HL-60/S4 (cell line): ENCODE data around the gene CD70.
"Not testable (repeated sequence)": the region's sequence is repeated elsewhere in the genome, so short reads cannot be mapped to it uniquely, and the experiment has no call there.

ENCODE experiments used
- in situ Hi-C: fragments of 300-500 bp; cut with MboI; formaldehyde crosslinking; loops from 2 replicates; pipeline ENCODE4 v1.14.3; 2022; ENCODE audit warnings: low sequenced_read_pairs

Gene CD70

DNA sequence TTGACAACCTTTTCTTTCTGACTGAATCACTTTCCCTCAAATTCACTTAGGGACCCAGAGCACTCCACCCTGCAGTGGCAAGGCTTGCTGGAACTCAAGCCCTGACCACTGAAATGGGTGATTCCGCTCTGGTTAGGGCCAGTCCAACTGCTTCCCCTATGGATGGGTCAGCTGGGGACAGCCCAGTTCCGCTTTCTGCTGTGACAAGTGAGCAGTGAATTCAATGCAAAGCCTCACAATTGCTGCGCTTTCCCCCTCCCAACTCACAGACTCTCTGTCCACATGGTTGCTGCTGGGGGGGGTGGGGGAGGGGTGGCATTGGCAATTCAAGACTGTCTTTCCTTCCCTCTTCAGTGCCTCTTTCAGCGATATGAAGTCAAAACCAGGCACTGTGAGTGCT is 18.7 kb downstream of the CD70 start:
- in situ Hi-C loops = no loop called here

DNA sequence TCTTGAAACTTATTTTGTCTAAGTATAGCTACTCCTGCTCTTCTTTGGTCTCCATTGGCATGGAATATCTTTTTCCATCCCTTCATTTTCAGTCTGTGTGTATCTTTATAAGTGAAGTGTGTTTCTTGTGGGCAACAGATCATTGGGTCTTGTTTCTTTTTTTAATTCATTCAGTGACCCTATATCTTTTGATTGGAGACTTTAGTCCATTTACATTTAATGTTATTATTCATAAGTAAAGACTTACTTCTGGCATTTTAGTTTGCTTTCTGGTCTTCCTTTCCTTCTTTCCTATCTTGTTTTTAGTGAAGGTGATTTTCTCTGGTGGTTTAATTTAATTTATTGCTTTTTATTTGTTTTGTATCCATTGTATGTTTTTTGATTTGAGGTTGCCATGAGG is 19.8 kb downstream of the CD70 start:
- in situ Hi-C loops = no loop called here

DNA sequence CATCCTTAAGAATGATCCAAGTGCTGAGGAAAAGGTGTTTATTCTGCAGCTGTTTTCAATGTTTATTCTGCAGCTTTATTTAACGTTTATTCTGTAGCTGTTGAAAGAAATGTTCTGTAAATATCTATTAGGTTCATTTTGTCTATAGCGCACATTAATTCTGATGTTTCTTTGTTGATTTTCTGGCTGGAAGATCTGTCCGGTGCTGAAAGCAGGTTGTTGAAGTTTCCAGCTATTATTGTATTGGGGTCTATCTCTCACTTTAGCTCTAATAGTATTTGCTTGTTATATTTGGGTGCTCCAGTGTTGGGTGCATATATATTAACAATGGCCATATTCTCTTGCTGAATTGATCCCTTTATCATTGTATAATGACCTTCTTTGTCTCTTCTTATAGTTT is 20.2 kb downstream of the CD70 start:
- in situ Hi-C loops = no loop called here

DNA sequence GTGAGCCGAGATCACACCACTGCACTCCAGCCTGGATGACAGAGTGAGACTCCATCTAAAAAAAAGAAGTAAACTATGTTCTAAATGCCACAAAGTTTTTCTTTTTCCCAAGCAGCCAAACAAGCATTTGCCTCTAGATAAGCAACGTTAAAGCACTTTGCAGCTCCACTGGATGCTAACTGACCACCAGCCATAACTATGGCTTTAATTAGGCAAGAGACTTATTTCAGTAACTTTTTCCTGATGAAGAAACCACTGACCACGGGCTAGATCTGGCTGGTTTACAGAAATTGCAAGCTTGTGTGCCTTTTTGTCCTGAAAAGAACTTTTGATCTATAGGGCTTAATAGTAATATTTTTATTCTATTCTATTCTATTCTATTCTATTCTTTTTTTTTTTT is 22.1 kb downstream of the CD70 start:
- in situ Hi-C loops = no loop called here

DNA sequence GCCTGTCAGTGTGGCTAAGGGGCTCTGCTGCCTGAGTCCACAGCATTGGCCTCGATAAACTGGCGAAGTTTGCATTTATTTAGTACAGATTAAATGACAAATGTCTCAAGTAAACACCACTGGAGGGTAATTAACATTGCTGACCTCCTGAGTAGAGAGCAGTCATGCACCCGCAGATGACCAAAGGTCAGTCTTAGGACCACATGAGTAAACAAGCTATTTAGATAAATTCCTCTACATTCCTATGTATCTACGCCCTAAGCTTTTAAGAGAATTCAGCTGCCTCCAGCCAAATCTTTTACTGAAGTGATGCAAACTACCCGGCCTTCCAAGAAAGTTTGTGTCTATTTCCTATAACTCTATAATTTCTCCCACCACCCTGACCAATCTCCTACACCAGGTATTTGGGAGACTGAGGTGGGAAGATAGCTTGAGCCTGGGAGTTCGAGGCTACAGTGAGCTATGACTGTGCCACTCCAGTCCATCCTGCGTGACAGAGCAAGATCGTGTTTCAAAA is 22.9 kb downstream of the CD70 start:
- in situ Hi-C loops = no loop called here

DNA sequence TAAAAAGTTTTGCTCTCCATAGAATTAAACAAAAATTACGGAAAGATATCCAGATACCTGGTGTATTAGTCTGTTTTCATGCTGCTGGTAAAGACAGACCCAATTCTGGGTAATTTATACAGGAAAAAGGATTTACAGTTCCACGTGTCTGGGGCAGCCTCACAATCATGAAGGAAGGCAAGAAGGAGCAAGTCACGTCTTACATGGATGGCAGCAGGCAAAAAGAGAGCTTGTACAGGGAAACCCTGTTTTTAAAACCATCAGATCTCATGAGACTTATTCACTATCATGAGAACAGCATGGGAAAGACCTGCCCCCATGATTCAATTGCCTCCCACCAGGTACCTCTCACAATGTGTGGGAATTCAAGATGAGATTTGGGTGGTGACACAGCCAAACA is 24.2 kb downstream of the CD70 start:
- in situ Hi-C loops = not testable (repeated sequence)

DNA sequence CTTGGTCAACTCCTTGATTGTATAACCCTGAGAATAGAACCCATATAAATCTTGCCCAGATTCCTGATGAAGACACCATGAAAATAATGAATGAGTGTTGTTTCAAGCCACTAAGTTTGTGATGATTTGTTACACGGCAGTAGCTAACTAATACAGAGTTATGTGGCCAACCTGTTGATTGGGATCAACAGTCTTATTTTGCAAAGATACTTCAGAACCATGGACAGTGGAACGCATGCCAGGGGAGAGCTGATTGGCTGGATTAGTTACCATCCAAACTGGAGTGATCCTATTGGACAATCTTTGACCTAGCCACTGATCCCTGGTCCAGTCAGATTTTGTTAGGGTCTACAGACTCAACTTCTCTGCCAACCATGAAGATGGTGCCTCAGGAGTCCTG is 26.6 kb downstream of the CD70 start:
- in situ Hi-C loops = no loop called here

DNA sequence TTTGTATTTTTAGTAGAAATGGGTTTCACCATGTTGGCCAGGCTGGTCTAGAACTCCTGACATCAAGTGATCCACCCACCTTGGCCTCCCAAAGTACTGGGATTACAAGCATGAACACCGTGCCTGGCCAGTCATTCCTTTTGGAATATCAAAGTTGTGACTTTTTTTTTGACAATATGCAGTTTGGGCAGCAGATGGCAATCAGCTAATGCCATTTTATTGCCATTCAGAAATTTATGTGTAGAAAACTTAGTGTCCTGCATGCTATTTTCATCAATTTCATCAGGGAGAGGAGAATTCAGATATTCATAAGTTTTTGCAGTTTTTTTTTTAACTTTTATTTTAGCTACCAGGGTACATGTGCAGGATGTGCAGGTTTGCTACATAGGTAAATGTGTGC is 28.5 kb downstream of the CD70 start:
- in situ Hi-C loops = not testable (repeated sequence)

DNA sequence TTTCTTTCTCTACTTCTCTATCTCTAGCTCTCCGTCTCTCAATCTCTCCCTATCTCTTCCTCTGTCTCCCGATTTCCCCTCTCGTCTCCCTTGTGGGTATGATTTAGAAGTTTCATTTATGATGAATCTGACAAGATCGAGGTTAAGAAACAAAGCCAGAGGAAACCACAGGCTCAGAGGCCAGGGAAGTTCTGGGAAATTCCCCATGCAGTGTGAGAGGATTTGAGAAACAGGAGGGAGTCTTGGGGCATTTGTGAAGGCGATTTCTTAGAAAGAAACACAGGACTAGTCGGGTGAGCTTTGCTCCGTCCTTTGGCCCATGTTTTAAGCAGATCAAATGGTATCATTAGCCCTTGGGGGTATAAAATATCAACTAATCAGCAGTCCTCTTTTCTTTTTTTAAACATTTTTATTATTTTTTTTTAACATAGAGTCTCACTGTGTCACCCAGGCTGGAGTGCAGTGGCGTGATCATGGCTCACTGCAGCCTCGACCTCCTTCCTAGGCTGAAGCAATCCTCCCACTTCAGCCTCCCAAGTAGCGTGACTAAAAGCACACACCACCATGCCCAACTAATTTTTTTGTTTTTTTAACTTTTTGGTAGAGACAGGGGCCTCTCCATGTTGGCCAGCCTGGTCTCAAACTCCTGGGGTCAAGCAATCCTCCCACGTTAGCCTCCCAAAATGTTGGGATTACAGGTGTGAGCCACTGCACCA is 34.3 kb downstream of the CD70 start:
- in situ Hi-C loops = no loop called here

DNA sequence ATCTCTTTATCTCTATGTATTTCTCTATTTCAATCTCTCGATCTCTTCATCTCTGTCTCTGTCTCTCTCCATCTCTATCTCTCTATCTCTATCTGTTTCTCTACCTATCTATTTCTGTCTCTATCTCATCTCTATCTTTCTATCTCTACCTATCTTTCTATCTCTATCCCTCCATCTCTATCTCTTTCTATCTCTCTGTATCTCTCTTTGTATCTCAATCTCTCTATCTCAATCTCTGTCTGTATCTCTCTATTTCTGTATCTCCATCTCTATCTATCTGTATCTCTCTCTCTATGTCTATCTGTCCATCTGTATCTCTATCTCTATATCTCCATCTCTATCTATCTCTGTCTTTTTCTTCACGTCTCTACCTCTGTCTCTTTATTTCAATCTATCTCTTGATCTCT is 34.9 kb downstream of the CD70 start:
- in situ Hi-C loops = no loop called here

DNA sequence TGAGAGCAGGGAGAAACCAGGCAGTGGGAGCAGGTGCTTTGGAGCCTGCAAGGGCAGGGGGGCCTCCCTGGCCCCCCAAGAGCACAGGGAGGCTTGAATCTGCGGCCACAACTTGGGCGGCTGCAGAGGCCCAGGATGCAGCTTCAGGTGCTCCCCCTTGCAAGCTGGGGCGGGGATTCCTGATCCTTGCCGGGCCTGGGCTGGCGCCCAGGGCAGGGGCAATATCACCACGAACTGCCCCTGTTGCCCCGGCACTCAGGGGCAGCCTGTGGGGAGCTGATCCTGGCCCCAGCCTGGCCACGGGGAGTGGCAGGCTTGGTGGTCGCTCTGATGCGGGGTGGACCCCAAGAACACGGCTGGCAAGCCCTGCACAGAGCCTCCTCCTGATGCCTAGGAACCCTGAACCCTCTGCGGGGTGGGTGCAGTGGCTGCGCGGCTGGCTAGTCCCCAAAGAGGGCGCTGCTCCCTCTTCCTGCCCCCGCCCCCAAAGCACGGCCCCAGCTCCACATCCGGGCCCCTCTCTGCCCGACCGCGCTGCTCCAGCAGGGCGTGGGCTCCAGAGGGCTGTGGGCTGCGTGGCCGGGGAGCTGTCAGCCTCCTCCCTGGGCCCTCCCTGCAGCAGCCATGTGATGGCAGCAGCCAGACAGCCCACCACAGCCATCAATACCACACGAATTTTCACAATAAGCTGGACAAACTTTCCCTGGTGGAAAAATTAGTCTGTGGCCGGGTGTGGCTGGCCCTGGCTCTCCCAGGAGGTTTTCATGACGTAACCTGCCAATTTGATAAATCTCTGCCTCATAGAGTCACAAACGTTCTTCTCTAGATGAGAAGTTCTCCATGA is 39.1 kb downstream of the CD70 start:
- in situ Hi-C loops = no loop called here

DNA sequence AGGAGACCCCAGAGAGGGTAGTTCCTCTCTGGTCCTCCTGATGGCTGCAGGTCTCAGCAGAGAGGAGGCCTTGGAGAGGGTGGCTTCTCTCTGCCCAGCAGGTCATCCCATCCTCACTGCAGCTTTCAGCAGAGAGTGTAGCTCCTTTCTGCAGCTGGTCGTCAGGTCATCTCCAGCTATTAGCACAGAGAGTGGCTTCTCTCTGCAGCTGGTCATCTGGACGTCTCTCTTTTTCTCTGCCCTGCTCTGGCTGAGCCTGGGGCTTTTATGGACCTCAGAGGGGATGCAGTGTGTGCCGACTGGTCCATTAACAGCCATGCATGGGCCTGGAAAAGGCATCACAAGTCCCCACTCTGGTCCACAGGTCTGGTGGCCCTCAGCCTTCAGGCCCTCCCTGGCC is 39.9 kb downstream of the CD70 start:
- in situ Hi-C loops = no loop called here

DNA sequence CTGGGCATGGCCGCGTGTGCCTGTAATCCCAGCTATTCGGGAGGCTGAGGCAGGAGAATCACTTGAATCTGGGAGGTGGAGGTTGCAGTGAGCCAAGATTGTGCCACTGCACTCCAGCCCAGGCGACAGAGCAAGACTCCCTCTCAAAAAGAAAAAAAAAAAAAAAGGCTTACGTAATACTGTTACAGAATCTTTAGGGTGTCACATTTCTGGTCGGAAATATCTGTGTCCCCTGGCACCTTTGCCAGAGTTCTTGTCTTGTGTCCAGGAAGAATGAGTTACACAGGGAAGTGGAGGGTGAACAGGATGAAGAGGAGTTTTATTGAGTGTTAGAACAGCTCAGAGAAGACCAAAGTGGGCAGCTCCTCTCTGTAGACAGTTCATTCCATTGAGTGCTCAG is 40.3 kb downstream of the CD70 start:
- in situ Hi-C loops = not testable (repeated sequence)

DNA sequence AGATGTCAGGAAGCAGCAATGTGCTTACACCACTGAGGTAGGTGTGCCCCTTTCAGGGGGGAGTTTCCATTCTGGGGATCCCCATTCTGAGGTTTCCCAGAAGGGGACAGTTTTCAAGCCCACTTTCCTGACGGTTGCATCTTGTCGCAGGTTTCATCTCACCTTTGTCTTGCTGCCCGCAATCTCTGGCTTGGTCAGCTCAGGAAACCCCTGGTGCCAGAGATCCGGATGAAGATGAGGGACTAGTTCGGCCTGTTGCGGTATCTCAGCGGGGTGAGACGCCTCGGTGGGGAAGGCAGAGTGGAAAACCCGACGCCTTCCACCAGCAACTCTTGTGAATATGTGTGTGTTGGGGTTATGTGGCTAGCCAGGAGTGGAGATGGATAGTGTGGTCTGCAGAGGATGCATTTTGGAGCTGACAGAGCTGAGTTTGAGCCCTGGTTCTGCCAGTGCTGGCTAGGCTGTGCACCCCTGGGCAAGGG is 47.0 kb downstream of the CD70 start:
- in situ Hi-C loops = no loop called here

DNA sequence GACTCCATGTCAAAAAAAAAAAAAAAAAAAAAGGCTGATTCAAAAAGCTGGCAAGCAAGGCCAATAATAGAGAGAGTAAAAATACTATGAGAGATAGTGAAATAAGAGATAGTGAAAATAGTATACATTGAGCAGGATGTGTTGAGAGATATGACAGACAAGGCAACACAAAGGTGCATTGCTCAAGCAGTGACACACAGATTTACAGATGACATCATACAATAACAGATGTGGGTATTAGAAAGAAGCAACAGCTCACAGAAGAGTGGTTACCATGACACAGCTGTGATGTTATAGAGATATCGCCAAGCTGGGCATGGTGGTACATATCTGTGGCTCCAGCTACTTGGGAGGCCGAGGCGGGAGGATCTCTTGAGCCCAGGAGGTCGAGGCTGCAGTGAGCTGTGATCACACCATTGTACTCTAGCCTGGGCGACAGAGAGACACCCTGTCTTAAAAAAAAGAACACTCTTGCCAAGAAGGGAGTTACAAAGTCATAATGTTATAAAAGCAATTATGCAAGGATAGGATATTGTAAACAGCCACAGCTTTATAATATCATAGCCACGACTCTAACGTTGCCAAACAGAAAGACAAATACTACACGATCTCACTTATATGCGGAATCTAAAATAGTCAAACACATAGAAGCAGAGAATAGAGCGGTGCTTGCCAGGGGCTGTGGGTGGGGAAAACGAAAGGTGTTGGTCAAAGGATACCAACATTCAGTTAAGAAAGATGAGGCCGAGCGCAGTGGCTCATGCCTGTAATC is 49.8 kb downstream of the CD70 start:
- in situ Hi-C loops = no loop called here

DNA sequence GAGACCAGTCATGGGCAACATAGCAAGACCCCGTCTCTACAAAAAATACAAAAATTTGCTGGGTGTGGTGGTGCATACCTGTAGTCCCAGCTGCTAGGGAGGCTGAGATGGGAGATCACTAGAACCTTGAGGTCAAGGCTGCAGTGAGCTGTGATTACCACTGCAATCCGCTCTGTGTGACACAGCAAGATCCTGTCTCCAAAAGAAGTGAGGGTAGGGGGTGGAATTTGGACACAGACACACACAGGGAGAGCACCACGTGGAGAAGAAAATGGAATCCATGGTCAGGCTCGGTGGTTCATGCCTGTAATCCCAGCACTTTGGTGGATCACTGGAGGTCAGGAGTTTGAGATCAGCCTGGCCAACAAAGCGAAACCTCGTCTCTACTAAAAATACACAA is 51.4 kb downstream of the CD70 start:
- in situ Hi-C loops = no loop called here
